BLaER1 treated with 17β-estradiol and CSF1 and Interleukin-3, amounts not matched to agents 10 nM and 100 nM (cell line): ENCODE results near the gene XYLB.

Source experiments
- H3K27ac ChIP-seq, 11 experiments: shearing (Covaris generic); formaldehyde crosslinking; 2 replicates each; pipeline ENCODE4 v1.8.1; 2022
- H3K27me3 ChIP-seq, 11 experiments: shearing (Covaris generic); formaldehyde crosslinking; 2 replicates each; pipeline ENCODE4 v1.8.1; 2022
- H3K36me3 ChIP-seq, 11 experiments: shearing (Covaris generic); formaldehyde crosslinking; 2 replicates each; pipeline ENCODE4 v1.8.1; 2022
- H3K4me1 ChIP-seq, 10 experiments: shearing (Covaris generic); formaldehyde crosslinking; 2 replicates each; pipeline ENCODE4 v1.8.1; 2022
- H3K4me2 ChIP-seq, 11 experiments: shearing (Covaris generic); formaldehyde crosslinking; 2 replicates each; pipeline ENCODE4 v1.8.1; 2022
- H3K4me3 ChIP-seq, 10 experiments: shearing (Covaris generic); formaldehyde crosslinking; 2 replicates each; pipeline ENCODE4 v1.8.1; 2022
- H3K9ac ChIP-seq, 11 experiments: shearing (Covaris generic); formaldehyde crosslinking; 2 replicates each; pipeline ENCODE4 v1.8.1; 2022
- H3K9me3 ChIP-seq, 11 experiments: shearing (Covaris generic); formaldehyde crosslinking; replicated peaks in 1 of 11; 2 replicates each; pipeline ENCODE4 v1.8.1; 2022
- H4K20me1 ChIP-seq, 11 experiments: shearing (Covaris generic); formaldehyde crosslinking; 2 replicates each; pipeline ENCODE4 v1.8.1; 2022
- Cebpa-rat ChIP-seq, 11 experiments: shearing (Covaris generic); IDR thresholded peaks; 2 replicates each; pipeline ENCODE4 v1.8.1; 2022

XYLB gene

DNA sequence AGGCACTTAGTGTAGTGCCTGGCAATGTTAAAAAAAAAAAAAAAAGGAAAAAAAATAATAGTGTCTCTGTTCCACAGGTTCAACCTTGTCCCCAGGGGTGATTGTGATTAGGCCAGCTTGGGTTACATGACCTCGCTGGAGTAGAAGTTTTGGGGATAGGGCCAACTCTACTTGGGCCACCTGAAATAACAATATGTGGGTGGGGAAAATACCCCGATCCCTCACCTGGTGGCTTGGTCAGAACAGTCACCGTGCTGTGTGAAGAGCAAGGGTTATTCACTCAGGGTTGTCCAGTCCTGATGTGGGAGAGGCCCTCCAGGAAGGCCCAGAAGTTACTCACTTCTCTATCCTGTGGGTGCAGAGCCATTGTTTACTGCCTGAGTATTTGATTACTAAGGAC is 19.5 kb downstream of the XYLB start:
- Histone ChIP-seq H3K4me3 (no peak overlapping the region), H3K27ac (no peak overlapping the region), H3K9me3 (peaks cover 0 to 9% (median 5%) of the 10 kb centered on the region in 11 experiments; a peak in 4 of 22 replicates), H3K27me3 (no peaks in the 10 kb centered on the region), H3K9ac (no peak overlapping the region), H3K36me3 (peaks cover 5 to 79% (median 26%) of the 10 kb centered on the region in 11 experiments; a peak in 18 of 22 replicates), H3K4me2 (no peak overlapping the region), H3K4me1 (no peaks in the 10 kb centered on the region), H4K20me1 (no peaks in the 10 kb centered on the region)
- TF ChIP-seq Cebpa-rat (IDR thresholded peaks at IDR 0.05) = no peak

DNA sequence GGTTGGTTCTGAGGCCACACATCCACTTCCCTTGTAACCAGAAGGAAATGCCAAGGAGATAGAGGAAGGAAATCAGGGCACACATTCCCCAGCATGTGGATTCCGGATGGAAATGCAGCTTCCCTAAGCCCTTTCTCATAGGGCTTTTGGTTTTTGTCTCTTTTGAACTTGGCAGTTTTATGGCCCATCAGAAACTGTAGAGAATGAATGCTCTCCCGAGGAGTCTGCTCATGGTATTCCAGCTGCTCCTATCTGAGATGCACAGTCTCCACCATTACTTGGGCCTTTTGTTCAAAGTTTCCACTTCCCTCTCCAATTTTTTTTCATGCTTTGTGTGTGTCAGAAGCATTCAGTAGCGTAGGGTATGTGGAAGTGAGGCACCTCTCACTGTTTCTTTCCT is 21.2 kb downstream of the XYLB start:
- H3K4me3 ChIP-seq = no peak overlapping the region
- no peaks in the 10 kb centered on the region for H3K4me1 ChIP-seq
- TF ChIP-seq Cebpa-rat (IDR thresholded peaks at IDR 0.05) = no peak
- H3K9me3 ChIP-seq = peaks cover 0 to 9% (median 5%) of the 10 kb centered on the region in 11 experiments; a peak in 4 of 22 replicates
- H3K4me2 ChIP-seq = no peak overlapping the region
- no peaks in the 10 kb centered on the region for H4K20me1 ChIP-seq
- peaks cover 5 to 82% (median 33%) of the 10 kb centered on the region in 11 experiments; a peak in 18 of 22 replicates for H3K36me3 ChIP-seq
- no peak overlapping the region for H3K27ac ChIP-seq
- no peak overlapping the region for H3K9ac ChIP-seq
- no peaks in the 10 kb centered on the region for H3K27me3 ChIP-seq

DNA sequence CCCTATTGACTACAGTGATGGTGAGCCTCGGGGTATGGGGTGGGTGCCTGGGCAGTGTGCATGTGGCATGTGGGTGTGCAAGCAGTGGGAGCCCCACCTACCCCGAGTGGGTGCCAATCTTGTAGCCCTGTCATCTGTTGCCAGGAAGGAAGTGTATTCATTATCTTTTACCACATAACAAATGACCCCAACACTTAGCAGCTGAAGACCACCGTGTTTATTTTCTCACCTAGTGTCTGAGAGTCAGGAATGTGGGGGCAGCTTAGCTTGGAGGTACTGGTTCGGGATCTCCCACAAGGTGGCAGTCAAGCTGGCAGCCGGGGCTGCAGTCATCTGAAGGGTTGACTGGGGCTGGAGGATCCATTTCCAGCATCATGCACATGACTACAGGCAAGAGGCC is 21.7 kb downstream of the XYLB start:
- H3K9ac ChIP-seq = no peak overlapping the region
- no peaks in the 10 kb centered on the region for H3K27me3 ChIP-seq
- no peak overlapping the region for H3K4me3 ChIP-seq
- H3K4me2 ChIP-seq = no peak overlapping the region
- no peaks in the 10 kb centered on the region for H4K20me1 ChIP-seq
- H3K27ac ChIP-seq = no peak overlapping the region
- H3K36me3 ChIP-seq = peaks cover 5 to 83% (median 32%) of the 10 kb centered on the region in 11 experiments; a peak in 18 of 22 replicates
- H3K9me3 ChIP-seq = peaks cover 0 to 9% (median 5%) of the 10 kb centered on the region in 11 experiments; a peak in 4 of 22 replicates
- H3K4me1 ChIP-seq = no peaks in the 10 kb centered on the region
- no peak for TF ChIP-seq Cebpa-rat (IDR thresholded peaks at IDR 0.05)

DNA sequence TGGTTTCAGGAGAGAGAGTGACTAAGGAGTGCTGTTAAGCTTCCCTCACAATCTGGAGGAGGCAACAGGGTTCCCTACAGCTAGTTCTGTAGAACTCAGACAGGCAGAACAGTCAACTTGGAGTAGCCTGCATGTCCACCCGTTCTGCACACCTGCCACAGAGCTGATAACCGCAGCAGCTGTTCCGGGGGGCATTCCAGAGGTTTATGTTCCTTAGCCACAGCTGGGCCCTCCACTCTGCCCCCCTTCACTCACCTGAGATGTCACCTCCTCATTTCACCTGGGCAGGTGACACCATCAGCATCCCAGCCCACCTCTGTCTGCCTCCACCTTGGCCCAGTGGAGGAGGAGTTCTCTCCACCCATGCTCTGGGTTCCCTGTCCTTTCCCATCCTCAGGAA is 22.6 kb downstream of the XYLB start:
- TF ChIP-seq Cebpa-rat (IDR thresholded peaks at IDR 0.05) = no peak
- H4K20me1 ChIP-seq = no peaks in the 10 kb centered on the region

DNA sequence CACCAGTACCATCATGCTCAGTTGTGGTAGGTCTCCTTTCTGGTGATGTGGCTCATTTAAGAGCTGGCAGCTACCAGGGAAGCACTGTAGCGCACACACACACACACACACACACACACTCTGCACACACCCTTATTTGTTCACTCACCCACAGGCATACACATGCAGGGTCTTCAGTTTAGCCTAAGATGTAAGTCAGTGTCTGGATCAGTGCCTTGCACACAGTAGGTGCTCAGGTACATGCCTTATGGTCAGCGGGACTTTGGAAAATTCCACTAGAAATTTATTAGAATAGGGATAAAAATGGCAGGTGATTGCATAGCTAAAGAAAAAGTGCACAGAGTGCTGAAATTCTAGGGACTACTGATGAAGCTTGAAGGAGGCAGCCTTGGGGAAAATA is 23.6 kb downstream of the XYLB start:
- Histone ChIP-seq H3K27ac (no peak overlapping the region), H3K9ac (no peak overlapping the region), H3K9me3 (peaks cover 0 to 9% (median 5%) of the 10 kb centered on the region in 11 experiments; a peak in 4 of 22 replicates), H3K4me3 (no peak overlapping the region), H3K4me1 (peaks cover 11 to 17% (median 12%) of the 10 kb centered on the region in 10 experiments), H3K27me3 (no peaks in the 10 kb centered on the region), H3K36me3 (peaks cover 5 to 70% (median 23%) of the 10 kb centered on the region in 11 experiments; a peak in 18 of 22 replicates), H4K20me1 (0 out of 22 replicates have a peak, but pooled peaks cover 0 to 7% (median 0%) of the 10 kb centered on the region in 11 experiments), H3K4me2 (no peak overlapping the region)
- no peak for TF ChIP-seq Cebpa-rat (IDR thresholded peaks at IDR 0.05)

More for the DNA sequence above, 22.6 kb downstream of the XYLB start:
- Histone ChIP-seq H3K36me3 (peaks cover 5 to 74% (median 26%) of the 10 kb centered on the region in 11 experiments; a peak in 18 of 22 replicates), H3K27me3 (no peaks in the 10 kb centered on the region), H3K4me2 (no peak overlapping the region), H3K9me3 (peaks cover 0 to 9% (median 5%) of the 10 kb centered on the region in 11 experiments; a peak in 4 of 22 replicates), H3K4me3 (no peak overlapping the region), H3K27ac (no peak overlapping the region), H3K9ac (no peak overlapping the region), H3K4me1 (peaks cover 5 to 8% (median 7%) of the 10 kb centered on the region in 10 experiments)

DNA sequence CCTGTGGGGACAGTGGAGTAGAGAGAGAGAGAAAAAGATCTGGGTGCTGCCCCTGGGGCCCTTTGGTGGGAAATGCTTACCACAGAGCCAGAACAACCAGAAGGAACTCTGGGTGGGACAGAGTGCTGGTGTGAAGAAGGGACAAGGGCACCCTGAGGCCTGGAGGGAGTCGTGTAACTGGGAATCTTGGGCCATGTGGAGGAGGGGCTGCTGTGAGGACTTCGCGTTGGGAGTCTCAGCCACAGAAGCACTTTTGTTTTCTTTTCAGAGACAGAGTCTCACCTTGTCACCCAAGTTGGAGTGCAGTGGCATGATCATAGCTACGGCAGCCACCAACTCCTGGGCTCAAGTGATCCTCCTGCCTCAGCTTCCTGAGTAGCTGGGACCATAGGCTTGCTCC is 24.3 kb downstream of the XYLB start:
- Histone ChIP-seq H3K9ac (no peak overlapping the region), H3K4me3 (no peak overlapping the region), H3K4me1 (peaks cover 11 to 17% (median 12%) of the 10 kb centered on the region in 10 experiments), H3K4me2 (no peak overlapping the region), H3K27ac (no peak overlapping the region), H4K20me1 (0 out of 22 replicates have a peak, but pooled peaks cover 0 to 12% (median 0%) of the 10 kb centered on the region in 11 experiments), H3K27me3 (no peaks in the 10 kb centered on the region), H3K9me3 (peaks cover 0 to 9% (median 5%) of the 10 kb centered on the region in 11 experiments; a peak in 4 of 22 replicates), H3K36me3 (peaks cover 0 to 64% (median 17%) of the 10 kb centered on the region in 11 experiments; a peak in 13 of 22 replicates)
- TF ChIP-seq Cebpa-rat (IDR thresholded peaks at IDR 0.05) = no peak

DNA sequence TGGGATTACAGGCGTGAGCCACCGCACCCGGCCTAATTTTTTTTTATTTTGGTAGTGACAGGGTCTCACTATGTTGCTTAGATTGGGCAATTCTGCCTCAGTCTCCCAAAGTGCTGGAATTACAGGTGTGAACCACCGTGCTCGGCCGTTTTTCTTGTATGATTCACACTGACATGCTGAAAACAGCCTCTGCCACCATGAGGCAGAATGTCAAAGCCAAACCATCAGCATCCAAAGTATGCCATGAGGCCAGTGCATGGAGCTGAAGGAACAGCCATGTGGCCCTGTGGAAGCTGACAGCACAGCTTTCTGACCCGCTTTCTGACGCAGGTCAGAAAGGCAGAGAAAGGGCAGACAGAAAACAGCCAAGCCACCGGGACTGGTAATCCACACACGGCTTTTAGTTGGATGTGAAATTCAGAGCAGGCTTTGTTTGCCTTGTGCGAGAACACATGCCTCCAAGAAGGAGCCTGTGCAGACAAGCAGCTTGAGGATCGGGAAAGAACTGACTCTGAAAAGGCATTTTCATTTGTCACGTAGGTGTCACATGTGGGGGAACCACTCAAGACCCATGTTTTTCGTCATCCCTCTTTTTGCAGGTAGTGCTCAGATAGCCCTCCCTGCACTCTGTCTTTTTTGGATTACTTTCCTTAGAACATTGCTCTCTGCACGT is 25.1 kb downstream of the XYLB start:
- Histone ChIP-seq H3K9me3 (peaks cover 0 to 9% (median 5%) of the 10 kb centered on the region in 11 experiments; a peak in 4 of 22 replicates), H3K4me1 (peaks cover 11 to 17% (median 12%) of the 10 kb centered on the region in 10 experiments), H3K9ac (no peak overlapping the region), H3K4me2 (no peak overlapping the region), H3K4me3 (no peak overlapping the region), H3K27ac (no peak overlapping the region), H3K27me3 (no peaks in the 10 kb centered on the region), H4K20me1 (0 out of 22 replicates have a peak, but pooled peaks cover 0 to 12% (median 0%) of the 10 kb centered on the region in 11 experiments), H3K36me3 (peaks cover 2 to 62% (median 22%) of the 10 kb centered on the region in 11 experiments; a peak in 15 of 22 replicates)
- no peak for TF ChIP-seq Cebpa-rat (IDR thresholded peaks at IDR 0.05)

DNA sequence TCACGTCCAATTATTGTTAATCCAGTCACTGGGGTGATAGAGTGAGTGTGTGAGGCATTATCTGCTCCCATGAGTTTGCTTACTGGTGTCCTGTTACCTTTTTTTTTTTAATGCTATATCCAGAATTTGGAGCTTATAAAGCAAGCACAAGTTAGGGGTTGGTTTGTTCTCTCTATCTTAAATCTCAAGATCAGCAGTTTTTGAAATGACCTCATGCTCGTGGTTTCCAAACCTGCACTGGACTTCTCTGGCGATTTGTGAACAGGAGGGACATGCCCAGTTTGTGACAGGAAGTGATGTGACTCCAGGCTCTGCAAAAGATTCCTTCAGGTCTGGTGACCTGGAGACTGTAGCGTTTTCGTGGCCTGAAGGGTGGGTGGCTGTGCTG is 25.6 kb downstream of the XYLB start:
- H3K9me3 ChIP-seq = peaks cover 0 to 9% (median 5%) of the 10 kb centered on the region in 11 experiments; a peak in 4 of 22 replicates
- H3K4me1 ChIP-seq = peaks cover 11 to 17% (median 12%) of the 10 kb centered on the region in 10 experiments
- 0 out of 22 replicates have a peak, but pooled peaks cover 0 to 12% (median 0%) of the 10 kb centered on the region in 11 experiments for H4K20me1 ChIP-seq
- H3K9ac ChIP-seq = no peak overlapping the region
- H3K27ac ChIP-seq = no peak overlapping the region
- no peak for TF ChIP-seq Cebpa-rat (IDR thresholded peaks at IDR 0.05)
- H3K27me3 ChIP-seq = no peaks in the 10 kb centered on the region
- H3K36me3 ChIP-seq = peaks cover 3 to 63% (median 25%) of the 10 kb centered on the region in 11 experiments; a peak in 20 of 22 replicates
- no peak overlapping the region for H3K4me3 ChIP-seq
- no peak overlapping the region for H3K4me2 ChIP-seq

DNA sequence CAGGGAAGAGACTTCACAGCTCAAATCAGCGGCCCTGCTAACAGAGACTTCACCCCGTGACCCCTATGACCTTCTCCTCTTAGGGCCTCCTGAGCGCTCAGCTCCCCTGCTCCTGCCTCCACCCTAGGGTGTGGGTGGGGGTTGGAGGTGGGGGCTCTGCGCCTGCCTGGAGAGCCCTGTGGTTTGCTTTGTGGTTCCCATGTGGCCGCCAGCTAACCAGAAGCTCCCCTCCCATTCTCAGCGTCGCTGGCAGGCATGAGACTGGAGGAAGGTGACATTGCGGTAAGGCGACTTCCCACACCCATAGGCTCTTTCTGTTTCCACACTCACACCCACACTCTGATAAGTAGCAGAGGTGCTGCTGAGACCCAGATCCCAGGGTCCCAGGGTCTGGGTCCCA is 27.6 kb downstream of the XYLB start:
- Histone ChIP-seq H3K27ac (no peak overlapping the region), H3K36me3 (peaks cover 7 to 64% (median 30%) of the 10 kb centered on the region in 11 experiments), H3K27me3 (no peaks in the 10 kb centered on the region), H3K4me1 (peaks cover 11 to 17% (median 12%) of the 10 kb centered on the region in 10 experiments), H3K9me3 (peaks cover 0 to 2% (median 0%) of the 10 kb centered on the region in 11 experiments; a peak in 4 of 22 replicates), H4K20me1 (0 out of 22 replicates have a peak, but pooled peaks cover 0 to 12% (median 0%) of the 10 kb centered on the region in 11 experiments), H3K4me2 (peak overlapping the region; percentile 58 to 80 (median 66)), H3K4me3 (no peak overlapping the region), H3K9ac (no peak overlapping the region)
- TF ChIP-seq Cebpa-rat (IDR thresholded peaks at IDR 0.05) = no peak
